Measurements from ENCODE around the gene GPR18. TPM values are rescaled to one million over a fixed set of nuclear protein-coding genes. Genes with fewer than 3 reads are reported as not detected.

Gene GPR18
- polyA plus RNA-seq, 1 donor (not counting 4 experiments of a cell fraction or from before 2014, with no cell fraction given), result not detected

GRCh38 chr13:99290894-99291293 lies 32.7 kb upstream of the GPR18 start:
- Histone ChIP-seq H3K36me3 (ENCODE audit: control insufficient read depth in 2 of 2, extremely low read depth in 1 of 2, insufficient read depth in 2 of 2, low read length in 2 of 2) (peaks cover 0 to 2% of the 10 kb centered on the region in 2 experiments), H3K79me2 (ENCODE audit: control insufficient read depth, insufficient read depth, low read length) (no peaks in the 10 kb centered on the region), H2AFZ (ENCODE audit: control insufficient read depth, low read length) (no peak overlapping the region), H3K9me1 (ENCODE audit: control insufficient read depth, extremely low read depth, insufficient read depth, low read length) (no peaks in the 10 kb centered on the region), H3K9ac (ENCODE audit: control insufficient read depth, extremely low read depth, insufficient read depth, low read length) (no peak overlapping the region), H4K20me1 (ENCODE audit: control insufficient read depth, extremely low read depth, insufficient read depth, low read length) (peaks cover 3% of the 10 kb centered on the region), H3K9me3 (ENCODE audit: control insufficient read depth, low read depth, low read length) (no peaks in the 10 kb centered on the region), H3K27me3 (ENCODE audit: control insufficient read depth, extremely low read depth, insufficient read depth, low read length) (no peaks in the 10 kb centered on the region), H3K4me1 (ENCODE audit: control insufficient read depth, extremely low read depth, insufficient read depth, low read length) (peaks cover 13% of the 10 kb centered on the region), H3K4me2 (ENCODE audit: control insufficient read depth, extremely low read depth, insufficient read depth, low read depth, low read length) (no peak overlapping the region), H3K4me3 (ENCODE audit: control insufficient read depth in 2 of 3, extremely low read depth in 1 of 3, insufficient read depth in 2 of 3, low read depth in 1 of 3, low read length in 3 of 3) (no peak overlapping the region), H3K27ac (ENCODE audit: control insufficient read depth, insufficient read depth, low read length) (no peak overlapping the region)
- FAIRE-seq (no peak), DNase-seq (ENCODE audit: low read depth, low spot score) (no peak)
- dilution Hi-C loops (cut with MboI; ENCODE audit: extremely low pct_ligation_motif_present, low sequenced_read_pairs), result no loop called here
- TF ChIP-seq CTCF (optimal IDR thresholded peaks at IDR 0.05 in 1 of 3, IDR thresholded peaks at IDR 0.05 in 1 of 3, conservative IDR thresholded peaks at IDR 0.05 in 1 of 3; ENCODE audit: extremely low read depth in 1 of 3, insufficient read depth in 2 of 3, low read length in 3 of 3) (no peak), EZH2 (IDR thresholded peaks at IDR 0.05; ENCODE audit: low read length) (no peak)

- Histone ChIP-seq H3K9ac (ENCODE audit: control insufficient read depth, extremely low read depth, insufficient read depth, low read length) (no peak overlapping the region), H4K20me1 (ENCODE audit: control insufficient read depth, extremely low read depth, insufficient read depth, low read length) (peaks cover 3% of the 10 kb centered on the region), H3K4me1 (ENCODE audit: control insufficient read depth, extremely low read depth, insufficient read depth, low read length) (peaks cover 13% of the 10 kb centered on the region), H3K27me3 (ENCODE audit: control insufficient read depth, extremely low read depth, insufficient read depth, low read length) (no peaks in the 10 kb centered on the region), H3K36me3 (ENCODE audit: control insufficient read depth in 2 of 2, extremely low read depth in 1 of 2, insufficient read depth in 2 of 2, low read length in 2 of 2) (peaks cover 0 to 2% of the 10 kb centered on the region in 2 experiments), H3K79me2 (ENCODE audit: control insufficient read depth, insufficient read depth, low read length) (no peaks in the 10 kb centered on the region), H3K9me3 (ENCODE audit: control insufficient read depth, low read depth, low read length) (no peaks in the 10 kb centered on the region), H3K27ac (ENCODE audit: control insufficient read depth, insufficient read depth, low read length) (no peak overlapping the region), H3K9me1 (ENCODE audit: control insufficient read depth, extremely low read depth, insufficient read depth, low read length) (no peaks in the 10 kb centered on the region), H3K4me3 (ENCODE audit: control insufficient read depth in 2 of 3, extremely low read depth in 1 of 3, insufficient read depth in 2 of 3, low read depth in 1 of 3, low read length in 3 of 3) (no peak overlapping the region), H3K4me2 (ENCODE audit: control insufficient read depth, extremely low read depth, insufficient read depth, low read depth, low read length) (no peak overlapping the region), H2AFZ (ENCODE audit: control insufficient read depth, low read length) (no peak overlapping the region)
- FAIRE-seq, result no peak
- dilution Hi-C loops (cut with MboI; ENCODE audit: extremely low pct_ligation_motif_present, low sequenced_read_pairs), result no loop called here
- no peak for TF ChIP-seq EZH2 (IDR thresholded peaks at IDR 0.05; ENCODE audit: low read length)
- TF ChIP-seq CTCF (optimal IDR thresholded peaks at IDR 0.05 in 1 of 3, IDR thresholded peaks at IDR 0.05 in 1 of 3, conservative IDR thresholded peaks at IDR 0.05 in 1 of 3; ENCODE audit: extremely low read depth in 1 of 3, insufficient read depth in 2 of 3, low read length in 3 of 3), result no peak
- DNase-seq (ENCODE audit: low read depth, low spot score), result no peak
These were observed 31.6 kb upstream of the GPR18 start for GRCh38 chr13:99289674-99290337.

All from keratinocyte (primary cell).